DMS79 treated with DMSO at 0.1 percent for 48 hours (cell line): ENCODE measurements around the gene TBC1D13.
"Not testable (repeated sequence)": the region's sequence is repeated elsewhere in the genome, so short reads cannot be mapped to it uniquely, and the experiment has no call there.

Experiments used
- DNase-seq: peaks from one replicate; lab custom pipeline; 2025; lab: John Stamatoyannopoulos, UW

The TBC1D13 gene

DNA sequence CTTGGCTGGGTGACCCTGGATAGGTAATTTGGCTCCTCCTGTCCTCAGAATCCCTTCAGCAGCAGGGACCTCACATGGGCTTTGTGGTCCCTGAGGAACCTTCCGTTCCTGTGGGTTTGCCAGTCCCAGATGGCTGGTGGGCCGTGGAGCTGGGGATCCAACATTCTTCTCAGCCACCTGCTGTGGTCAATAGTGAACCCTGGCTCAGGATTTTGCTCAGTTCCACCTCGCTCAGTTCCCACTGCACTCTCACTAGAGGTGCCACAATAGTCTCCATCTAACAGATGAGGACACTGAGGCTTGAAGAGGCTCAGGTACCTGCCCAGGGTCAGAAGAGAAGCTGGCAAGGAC lies 59.6 kb downstream of the TBC1D13 start:
- no peak for DNase-seq

DNA sequence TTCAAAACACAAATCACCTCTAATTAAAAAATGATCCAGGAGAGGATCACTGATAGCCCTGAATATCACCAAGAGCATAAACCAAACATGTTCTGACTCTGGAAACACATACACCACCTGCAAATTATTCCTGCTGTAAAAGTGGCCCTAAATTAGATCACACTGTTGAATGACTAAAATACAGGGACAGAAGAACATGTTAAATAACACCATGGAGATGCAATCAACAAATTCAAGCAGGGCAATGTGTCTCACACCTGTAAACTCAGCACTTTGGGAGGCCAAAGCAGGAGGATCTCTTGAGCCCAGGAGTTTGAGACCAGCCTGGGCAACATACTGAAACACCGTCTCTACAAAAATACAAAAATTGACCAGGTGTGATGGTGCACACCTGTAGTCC lies 60.8 kb downstream of the TBC1D13 start:
- DNase-seq = no peak

DNA sequence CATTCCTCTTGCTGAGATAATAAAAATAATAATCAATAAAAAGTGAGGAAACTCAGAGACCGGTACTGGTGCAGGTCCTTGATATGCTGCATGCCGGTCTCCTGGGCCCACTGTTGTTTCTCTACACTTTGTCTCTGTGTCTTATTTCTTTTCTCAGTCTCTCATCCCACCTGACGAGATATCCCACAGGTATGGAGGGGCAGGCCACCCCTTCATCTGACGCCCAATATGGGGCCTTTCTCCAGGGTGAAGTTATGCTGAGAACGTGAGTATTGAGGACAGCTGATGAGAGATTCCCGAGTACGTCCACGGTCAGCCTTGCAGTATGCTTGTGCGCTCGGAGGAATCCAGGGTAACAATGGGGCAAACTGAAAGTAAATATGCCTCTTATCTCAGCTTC lies 64.0 kb downstream of the TBC1D13 start:
- not testable (repeated sequence) for DNase-seq

DNA sequence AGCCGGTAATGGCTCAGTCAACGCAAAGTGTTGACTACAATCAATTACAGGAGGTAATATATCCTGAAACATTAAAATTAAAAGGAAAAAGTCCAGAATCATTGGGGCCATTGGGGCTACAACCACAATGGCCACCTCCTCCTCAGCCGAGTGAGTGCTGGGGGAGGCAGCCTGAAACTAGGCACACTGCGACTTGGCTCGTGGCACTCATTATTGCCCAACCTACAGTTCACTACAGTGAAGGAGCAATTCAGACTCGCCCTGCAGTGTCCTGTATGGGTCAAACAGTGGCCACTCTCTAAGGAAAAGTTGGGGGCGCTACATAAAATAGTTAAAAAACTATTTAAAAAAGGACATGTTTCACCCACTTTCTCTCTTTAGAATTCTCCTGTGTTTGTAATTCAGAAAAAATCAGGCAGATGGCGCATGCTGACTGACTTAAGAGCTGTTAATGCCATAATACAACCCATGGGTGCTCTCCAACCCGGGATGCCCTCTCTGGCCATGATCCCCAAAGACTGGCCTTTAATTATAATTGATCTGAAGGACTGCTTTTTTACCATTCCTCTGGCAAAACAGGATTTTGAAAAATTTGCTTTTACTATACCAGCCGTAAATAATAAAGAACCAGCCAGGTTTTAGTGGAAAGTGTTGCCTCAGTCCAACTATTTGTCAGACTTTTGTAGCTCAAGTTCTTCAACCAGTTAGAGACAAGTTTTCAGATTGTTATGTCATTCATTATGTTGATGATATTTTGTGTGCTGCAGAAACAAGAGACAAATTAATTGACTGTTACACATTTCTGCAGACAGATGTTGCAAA lies 64.9 kb downstream of the TBC1D13 start:
- DNase-seq = not testable (repeated sequence)

DNA sequence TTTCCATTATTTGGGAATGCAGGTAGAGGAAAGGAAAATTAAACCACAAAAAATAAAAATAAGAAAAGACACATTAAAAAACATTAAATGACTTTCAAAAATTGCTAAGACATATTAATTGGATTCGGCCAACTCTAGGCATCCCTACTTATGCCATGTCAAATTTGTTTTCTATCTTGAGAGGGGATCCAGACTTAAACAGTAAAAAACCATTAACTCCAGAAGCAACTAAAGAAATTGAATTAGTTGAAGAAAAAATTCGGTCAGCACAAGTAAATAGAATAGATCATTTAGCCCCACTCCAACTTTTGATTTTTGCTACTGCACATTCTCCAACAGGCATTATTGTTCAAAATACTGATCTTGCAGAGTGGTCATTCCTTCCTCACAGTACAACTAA lies 65.6 kb downstream of the TBC1D13 start:
- not testable (repeated sequence) for DNase-seq

DNA sequence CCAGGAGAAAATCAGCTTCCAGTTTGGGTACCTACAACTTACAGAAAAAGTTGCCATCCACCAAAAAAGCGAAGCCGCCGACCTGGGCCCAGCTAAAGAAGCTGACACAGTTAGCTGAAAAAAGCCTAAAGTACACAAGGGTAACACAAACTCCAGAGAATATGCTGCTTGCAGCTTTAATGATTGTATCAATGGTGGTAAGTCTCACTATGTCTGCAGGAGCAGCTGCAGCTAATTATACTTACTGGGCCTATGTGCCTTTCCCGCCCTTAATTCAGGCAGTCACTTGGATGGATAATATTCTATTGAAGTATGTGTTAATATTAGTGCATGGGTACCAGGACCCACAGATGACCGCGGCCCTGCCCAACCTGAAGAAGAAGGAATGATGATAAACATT lies 67.4 kb downstream of the TBC1D13 start:
- DNase-seq = not testable (repeated sequence)

DNA sequence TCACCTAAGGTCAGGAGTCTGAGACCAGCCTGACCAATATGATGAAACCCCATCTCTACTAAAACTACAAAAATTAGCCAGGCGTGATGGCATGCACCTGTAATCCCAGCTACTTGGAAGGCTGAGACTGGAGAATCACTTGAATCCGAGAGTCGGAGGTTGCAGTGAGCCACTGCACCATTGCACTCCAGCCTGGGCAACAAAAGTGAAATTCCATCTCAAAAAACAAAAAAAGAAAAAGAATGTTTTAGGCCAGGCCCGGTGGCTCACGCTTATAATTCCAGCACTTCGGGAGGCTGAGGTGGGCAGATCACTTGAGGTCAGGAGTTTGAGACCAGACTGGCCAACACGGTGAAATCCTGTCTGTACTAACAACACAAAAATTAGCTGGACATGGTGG lies 71.4 kb downstream of the TBC1D13 start:
- not testable (repeated sequence) for DNase-seq
